Activated T-cell treated with anti-CD3 and anti-CD28 coated beads, Interleukin-2, amount 50 U/mL, for 24 hours (primary cell): ENCODE measurements around the gene INMT.
A peak's percentile ranks its signal among the peaks of the same experiment; 100 is the strongest.

Experiments
- DNase-seq: peaks from one replicate; pipeline ENCODE4 v3.0.0-alpha.2; 2020
- H3K27ac Mint-ChIP-seq: 2 replicates; pipeline ENCODE4 v1.8.0; 2020; ENCODE audit warnings: mild to moderate bottlenecking, mixed read lengths
- H3K27me3 Mint-ChIP-seq: 2 replicates; pipeline ENCODE4 v1.8.0; 2020; ENCODE audit warnings: mixed read lengths
- H3K36me3 Mint-ChIP-seq: 2 replicates; pipeline ENCODE4 v1.8.0; 2020; ENCODE audit warnings: low read depth, mixed read lengths
- H3K4me1 Mint-ChIP-seq: 2 replicates; pipeline ENCODE4 v1.8.0; 2020; ENCODE audit warnings: low read depth, mixed read lengths
- H3K4me3 Mint-ChIP-seq: 2 replicates; pipeline ENCODE4 v1.8.0; 2020; ENCODE audit warnings: mild to moderate bottlenecking, moderate library complexity, mixed read lengths
- H3K9me3 Mint-ChIP-seq: 2 replicates; pipeline ENCODE4 v1.8.0; 2020; ENCODE audit warnings: mixed read lengths

Gene INMT

DNA sequence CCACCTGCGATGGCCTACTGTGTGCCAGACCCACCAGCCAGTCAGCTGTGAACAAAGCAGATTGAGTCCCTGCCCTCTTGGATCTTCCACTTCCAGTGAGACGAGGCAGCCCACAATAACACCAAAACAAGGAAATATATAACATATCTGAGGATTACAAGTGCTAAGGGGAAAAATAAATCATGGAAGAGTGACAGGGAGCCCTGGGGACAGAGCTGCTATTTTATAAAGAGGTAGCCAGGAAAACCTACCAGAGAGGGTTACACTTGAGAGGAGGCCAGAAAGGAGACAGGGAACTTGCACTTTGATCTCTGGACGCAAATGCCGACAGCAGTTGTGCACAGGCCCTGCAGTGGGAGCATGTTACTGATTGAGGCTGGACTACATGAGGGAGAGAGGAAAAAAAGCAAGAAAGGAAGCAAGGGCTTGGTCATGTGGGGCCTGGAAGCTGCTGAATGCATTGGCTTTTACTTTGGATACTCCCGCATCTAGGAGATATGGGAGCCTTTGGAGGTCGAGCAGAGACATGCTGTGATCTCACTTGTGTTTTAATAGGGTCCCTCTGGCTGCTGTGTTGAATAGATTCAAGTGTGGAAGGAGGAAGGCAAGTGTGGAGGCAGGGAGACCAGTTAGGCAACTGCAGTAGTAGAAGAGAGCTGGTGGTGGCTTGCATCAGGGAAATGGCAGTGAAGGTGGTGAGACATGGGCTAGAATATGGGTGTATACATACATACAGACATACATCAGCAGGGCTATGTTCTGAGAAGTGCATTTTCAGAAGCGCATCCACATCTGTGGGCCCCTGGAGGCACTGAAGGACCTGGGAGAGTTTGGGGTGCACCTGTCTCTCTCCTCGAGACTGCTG is 45.5 kb downstream of the INMT start:
- H3K27ac Mint-ChIP-seq = peak overlapping the region; percentile 6

DNA sequence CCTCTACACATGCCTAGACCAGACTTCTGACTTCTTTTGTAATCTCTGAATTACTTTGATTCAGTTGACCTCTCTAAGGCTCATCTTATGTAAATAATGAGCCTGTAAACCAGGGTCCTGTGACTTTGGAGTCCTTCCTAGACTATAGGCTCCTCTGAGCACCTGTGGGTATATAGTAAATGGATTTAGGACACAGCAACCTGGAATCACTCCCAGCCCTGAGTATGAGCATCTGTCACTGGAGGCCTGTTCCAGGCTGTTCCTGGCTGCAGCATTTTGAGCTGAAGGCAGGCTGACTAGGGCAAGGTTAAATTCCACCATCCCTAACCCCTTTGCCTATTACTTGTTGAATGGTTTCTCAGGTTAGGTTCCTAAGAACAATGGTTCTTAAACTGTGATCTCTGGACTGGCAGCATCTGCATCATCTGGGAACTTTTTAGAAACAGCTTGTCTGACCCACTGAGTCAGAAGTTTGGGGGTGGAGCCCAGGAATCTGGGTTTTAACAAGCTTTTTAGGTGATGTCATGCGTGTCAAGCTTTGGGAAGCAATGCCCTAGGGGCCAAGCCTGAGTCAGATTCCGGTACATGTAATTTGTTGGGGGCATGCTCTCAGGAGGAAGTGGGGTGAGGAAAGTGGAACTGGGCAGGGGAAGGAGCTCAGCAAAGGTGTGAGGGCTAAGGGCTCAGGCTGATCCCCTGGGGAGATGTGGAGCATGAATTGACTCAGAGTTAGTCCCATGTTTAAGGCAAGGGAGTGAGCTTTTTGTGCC is 47.5 kb downstream of the INMT start:
- Mint-ChIP-seq H3K4me1 (peaks cover 17% of the 10 kb centered on the region), H3K9me3 (no peaks in the 10 kb centered on the region), H3K4me3 (no peak overlapping the region), H3K27me3 (no peaks in the 10 kb centered on the region), H3K27ac (no peak overlapping the region), H3K36me3 (no peaks in the 10 kb centered on the region)
- DNase-seq = no peak

More for the DNA sequence above, 45.5 kb downstream of the INMT start:
- Mint-ChIP-seq H3K4me3 (no peak overlapping the region), H3K36me3 (no peaks in the 10 kb centered on the region), H3K4me1 (peaks cover 17% of the 10 kb centered on the region), H3K27me3 (no peaks in the 10 kb centered on the region), H3K9me3 (no peaks in the 10 kb centered on the region)
- no peak for DNase-seq

DNA sequence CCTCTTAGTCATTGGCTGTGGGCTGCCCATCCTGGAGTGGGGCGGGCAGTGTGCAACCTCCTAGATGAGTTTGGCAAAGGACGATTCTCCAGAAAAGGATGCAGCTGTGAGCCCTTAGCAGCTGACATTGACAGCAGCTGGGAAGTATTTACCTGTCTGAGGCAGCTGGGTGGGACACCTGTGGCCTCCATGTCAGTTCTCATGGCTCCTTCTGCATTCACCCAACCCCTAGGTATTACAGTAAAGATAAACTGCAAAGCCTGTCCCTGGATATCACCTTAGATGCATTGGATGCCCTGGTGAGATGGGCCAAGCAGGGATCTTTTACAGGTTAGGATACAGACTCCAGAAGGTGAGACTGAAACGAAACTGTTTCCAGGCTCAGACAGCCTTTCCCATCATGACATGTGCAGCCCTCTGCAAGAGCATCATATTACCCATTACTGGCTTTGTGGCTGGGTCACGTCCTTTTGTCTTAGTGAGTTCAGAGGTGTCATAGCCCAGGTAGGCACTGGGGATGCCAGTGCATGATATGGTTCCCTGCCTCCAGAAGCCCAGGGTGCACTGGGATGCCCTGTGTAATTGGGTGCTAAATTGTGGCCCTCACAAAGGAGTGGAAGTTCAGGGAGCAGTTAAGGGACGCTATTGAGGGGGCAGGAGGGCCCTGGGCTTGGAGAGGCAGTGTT is 48.2 kb downstream of the INMT start:
- no peak overlapping the region for H3K4me3 Mint-ChIP-seq
- no peak overlapping the region for H3K27ac Mint-ChIP-seq
- peaks cover 17% of the 10 kb centered on the region for H3K4me1 Mint-ChIP-seq
- H3K36me3 Mint-ChIP-seq = no peaks in the 10 kb centered on the region
- H3K9me3 Mint-ChIP-seq = no peaks in the 10 kb centered on the region
- H3K27me3 Mint-ChIP-seq = no peaks in the 10 kb centered on the region
- DNase-seq = no peak

DNA sequence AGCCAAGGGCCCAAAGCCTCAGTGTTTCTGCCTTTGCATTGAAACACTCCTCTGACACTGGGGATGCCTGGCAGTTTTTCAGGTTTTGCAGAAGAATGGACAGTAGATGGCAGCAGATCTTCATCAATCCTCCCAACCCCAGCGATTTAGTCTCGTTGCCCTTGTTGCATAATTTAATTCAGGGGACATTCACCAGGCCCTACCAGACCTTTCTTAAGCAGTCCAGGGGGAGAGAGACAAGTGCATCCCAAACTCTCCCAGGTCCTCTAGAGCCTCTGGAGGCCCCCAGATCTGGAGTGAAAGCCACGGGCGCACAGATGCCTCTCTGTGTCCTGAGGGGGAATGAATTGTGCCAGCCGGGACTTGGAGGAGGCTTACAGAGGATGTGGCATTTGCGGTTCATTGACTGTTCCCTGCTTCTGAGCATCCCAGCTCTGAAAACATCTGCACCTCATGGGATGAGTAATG is 48.9 kb downstream of the INMT start:
- no peak overlapping the region for H3K27ac Mint-ChIP-seq
- H3K4me3 Mint-ChIP-seq = no peak overlapping the region
- no peak for DNase-seq

DNA sequence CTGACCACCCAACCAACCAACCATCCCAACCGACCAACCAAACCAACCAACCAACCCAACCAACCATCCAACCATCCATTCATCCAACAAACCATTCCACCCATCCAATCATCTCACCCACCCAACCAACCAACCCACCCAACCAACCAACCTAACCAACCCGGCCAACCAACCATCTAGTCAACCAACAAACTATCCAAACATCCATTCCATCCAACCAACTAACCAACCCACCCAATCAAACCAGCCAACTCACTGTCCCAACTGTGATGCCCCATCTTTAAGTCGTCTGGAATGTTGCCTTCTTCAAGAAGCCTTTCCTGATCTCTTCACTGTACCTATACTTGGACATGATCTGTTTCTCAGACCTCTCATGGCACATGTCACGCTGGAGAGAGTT is 50.9 kb downstream of the INMT start:
- Mint-ChIP-seq H3K36me3 (no peaks in the 10 kb centered on the region), H3K4me1 (no peaks in the 10 kb centered on the region), H3K4me3 (no peak overlapping the region), H3K27me3 (no peaks in the 10 kb centered on the region), H3K27ac (no peak overlapping the region), H3K9me3 (no peaks in the 10 kb centered on the region)
- DNase-seq = no peak

More for the DNA sequence above, 48.9 kb downstream of the INMT start:
- H3K27me3 Mint-ChIP-seq = no peaks in the 10 kb centered on the region
- H3K36me3 Mint-ChIP-seq = no peaks in the 10 kb centered on the region
- no peaks in the 10 kb centered on the region for H3K9me3 Mint-ChIP-seq
- H3K4me1 Mint-ChIP-seq = peaks cover 15% of the 10 kb centered on the region

DNA sequence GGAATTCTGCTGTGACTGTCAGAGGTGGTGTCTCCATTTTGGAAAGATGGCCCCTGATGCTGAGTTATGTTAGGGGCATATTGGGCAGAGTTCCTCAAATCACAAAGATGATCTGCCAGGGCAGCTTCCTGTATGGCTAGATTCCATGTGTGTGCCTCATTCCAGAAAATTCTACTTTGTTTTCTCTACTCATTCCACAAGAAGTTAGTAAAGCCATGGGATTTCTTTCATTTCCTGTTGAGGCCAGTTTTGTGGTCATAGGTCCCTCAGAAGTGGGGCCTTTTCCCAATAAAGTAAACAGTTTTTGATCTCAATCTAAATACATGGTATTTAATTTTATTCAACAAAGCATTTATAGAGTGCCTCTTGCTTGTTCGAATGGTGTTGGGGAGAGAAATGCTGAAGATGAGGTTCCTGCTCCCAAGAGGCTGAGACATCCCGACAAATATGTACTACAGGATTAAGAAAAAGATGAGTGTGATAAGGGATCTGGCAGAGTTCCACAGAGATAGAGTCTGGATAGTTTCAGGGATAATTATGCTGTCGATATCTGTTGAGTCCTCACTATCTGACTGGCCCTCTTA is 52.2 kb downstream of the INMT start:
- H3K27me3 Mint-ChIP-seq = no peaks in the 10 kb centered on the region
- no peaks in the 10 kb centered on the region for H3K36me3 Mint-ChIP-seq
- no peak overlapping the region for H3K4me3 Mint-ChIP-seq
- H3K27ac Mint-ChIP-seq = no peak overlapping the region
- H3K9me3 Mint-ChIP-seq = no peaks in the 10 kb centered on the region
- H3K4me1 Mint-ChIP-seq = no peaks in the 10 kb centered on the region
- DNase-seq = no peak

DNA sequence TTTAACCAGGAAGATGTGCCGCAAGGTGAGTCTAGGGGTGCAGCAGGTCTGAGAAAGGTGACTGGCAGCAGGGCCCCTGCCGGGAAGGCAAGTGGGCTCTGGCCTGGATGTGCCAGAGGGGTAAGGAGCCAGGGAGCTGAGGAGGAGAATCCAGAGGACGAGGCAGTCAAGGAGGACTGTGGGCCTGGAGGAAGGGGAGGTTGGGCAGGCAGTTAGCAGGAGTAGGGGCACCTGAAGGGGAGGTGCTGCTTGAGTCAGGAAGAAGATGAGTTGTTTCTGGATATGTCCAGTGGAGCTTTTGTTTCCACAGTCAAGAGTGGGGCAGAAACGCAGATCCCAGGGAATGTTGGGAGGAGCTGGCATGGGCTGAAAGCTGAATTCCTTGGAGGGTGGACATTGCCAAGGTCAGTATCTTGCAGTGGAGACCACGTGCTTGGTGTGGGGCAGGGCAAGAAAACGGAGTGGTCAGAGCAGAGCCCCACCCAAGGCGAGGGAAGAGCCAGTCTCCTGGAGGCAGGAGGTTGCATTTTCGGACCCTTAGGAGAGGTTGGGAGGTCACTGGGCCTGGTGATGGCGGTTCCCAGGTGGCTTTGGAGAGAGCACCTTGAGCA is 53.3 kb downstream of the INMT start:
- Mint-ChIP-seq H3K4me1 (no peaks in the 10 kb centered on the region), H3K27me3 (no peaks in the 10 kb centered on the region), H3K4me3 (no peak overlapping the region), H3K9me3 (no peaks in the 10 kb centered on the region), H3K27ac (no peak overlapping the region), H3K36me3 (no peaks in the 10 kb centered on the region)
- no peak for DNase-seq

DNA sequence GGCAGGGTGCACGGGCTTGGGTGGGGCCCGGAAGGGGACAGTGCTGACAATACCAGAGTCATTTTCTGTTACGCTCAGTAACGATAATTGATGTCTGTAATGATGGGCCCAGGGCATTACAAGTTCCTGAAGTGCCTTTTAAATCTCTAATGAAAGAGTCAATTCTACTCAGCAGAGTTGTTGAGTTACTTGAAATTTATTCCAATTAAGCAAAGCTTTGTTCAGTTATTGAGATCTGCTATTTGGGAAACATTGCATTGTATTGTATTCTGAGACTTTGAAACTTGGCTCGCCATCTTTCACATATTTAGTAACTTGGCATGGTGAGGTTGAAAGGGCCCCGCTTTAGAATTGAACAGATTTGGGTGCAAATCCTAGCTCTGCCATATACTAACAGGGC is 54.0 kb downstream of the INMT start:
- Mint-ChIP-seq H3K36me3 (no peaks in the 10 kb centered on the region), H3K4me1 (no peaks in the 10 kb centered on the region), H3K27me3 (no peaks in the 10 kb centered on the region), H3K27ac (no peak overlapping the region), H3K4me3 (no peak overlapping the region), H3K9me3 (no peaks in the 10 kb centered on the region)
- no peak for DNase-seq
